ENCODE measurements around the gene ITGB8.

The ITGB8 gene

GRCh38 chr7:20343941-20344340 is 13.2 kb downstream of the ITGB8 start:
- no peak for DNase-seq

GRCh38 chr7:20344396-20344795 is 13.7 kb downstream of the ITGB8 start:
- no peak for DNase-seq

GRCh38 chr7:20346577-20346976 is 15.9 kb downstream of the ITGB8 start:
- no peak for DNase-seq

GRCh38 chr7:20347680-20348079 is 17.0 kb downstream of the ITGB8 start:
- DNase-seq, result no peak

GRCh38 chr7:20348125-20348807 is 17.6 kb downstream of the ITGB8 start:
- no peak for DNase-seq

GRCh38 chr7:20350518-20350951 is 19.8 kb downstream of the ITGB8 start:
- DNase-seq, result no peak

GRCh38 chr7:20350996-20351692 is 20.4 kb downstream of the ITGB8 start:
- no peak for DNase-seq

- no peak for DNase-seq
Measured at GRCh38 chr7:20351901-20352300, 21.2 kb downstream of the ITGB8 start.

- no peak for DNase-seq
Measured at GRCh38 chr7:20352573-20353306, 22.0 kb downstream of the ITGB8 start.

GRCh38 chr7:20354610-20355528 is 24.2 kb downstream of the ITGB8 start:
- no peak for DNase-seq

- no peak for DNase-seq
Measured at GRCh38 chr7:20358106-20358505, 27.4 kb downstream of the ITGB8 start.

GRCh38 chr7:20358762-20359282 is 28.1 kb downstream of the ITGB8 start:
- no peak for DNase-seq

- DNase-seq, result no peak
Measured at GRCh38 chr7:20359341-20359963, 28.8 kb downstream of the ITGB8 start.

GRCh38 chr7:20362574-20363253 is 32.0 kb downstream of the ITGB8 start:
- no peak for DNase-seq

- no peak for DNase-seq
Measured at GRCh38 chr7:20364571-20365196, 34.0 kb downstream of the ITGB8 start.

- no peak for DNase-seq
Measured at GRCh38 chr7:20365486-20365885, 34.8 kb downstream of the ITGB8 start.

GRCh38 chr7:20374399-20374798 is 43.7 kb downstream of the ITGB8 start:
- DNase-seq, result no peak

GRCh38 chr7:20376796-20377195 is 46.1 kb downstream of the ITGB8 start:
- DNase-seq, result no peak

GRCh38 chr7:20381406-20382034 is 50.8 kb downstream of the ITGB8 start:
- DNase-seq, result no peak

GRCh38 chr7:20383351-20383750 is 52.7 kb downstream of the ITGB8 start:
- DNase-seq, result no peak

Measured in T-helper 1 cell (primary cell).